ENCODE results near the gene LRRC36.

Gene LRRC36

DNA sequence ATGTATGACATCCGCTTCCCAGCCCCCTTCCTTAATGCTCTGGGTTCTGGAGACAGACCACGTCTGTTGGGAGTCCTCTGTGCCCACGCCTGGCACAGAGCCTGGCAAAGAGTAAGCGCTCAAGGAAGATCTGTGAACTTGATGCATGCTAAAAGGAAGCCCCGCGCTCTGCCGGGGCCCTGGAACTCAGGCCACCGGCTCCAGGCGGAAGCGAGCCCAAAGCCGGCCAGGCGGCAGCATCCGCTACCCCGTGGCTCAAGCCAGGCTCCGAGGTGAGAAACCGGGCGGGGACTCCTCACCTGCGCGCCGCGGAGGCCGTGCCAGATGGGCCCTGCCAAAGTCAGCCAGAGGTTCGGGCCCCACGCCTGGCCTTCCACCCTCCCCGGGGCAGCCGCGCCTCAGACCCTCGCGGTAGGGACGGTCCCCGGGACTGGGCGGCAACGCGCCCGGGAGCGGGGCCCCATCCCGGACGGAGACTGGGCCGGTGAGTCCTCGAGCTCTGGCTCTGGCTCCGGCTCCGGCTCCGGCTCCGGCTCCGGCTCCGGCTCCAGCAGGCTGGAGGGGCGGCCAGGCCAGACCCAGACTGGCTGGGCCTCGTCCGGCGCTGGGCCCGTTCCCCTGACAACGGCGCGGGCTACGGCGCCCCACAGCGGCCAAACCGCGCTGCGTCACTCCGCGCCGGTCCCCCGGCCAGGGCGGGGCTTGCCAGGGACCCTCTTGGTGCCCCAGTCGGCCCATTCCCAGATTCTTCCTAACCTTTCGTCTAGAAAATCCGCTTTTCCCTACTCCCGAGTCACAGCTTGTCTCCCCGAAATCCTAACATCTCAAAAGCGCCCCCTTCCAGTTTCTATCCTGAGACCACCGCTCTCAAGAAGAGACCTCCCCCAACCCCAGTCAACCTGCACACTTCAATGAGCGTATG lies 89.5 kb downstream of the LRRC36 start, which contains the start of gene ZDHHC1 (continued):
- TF ChIP-seq ZBTB8A (tag by site-specific recombination; IDR thresholded peaks at IDR 0.05) = peak; percentile 47; the same call in 1 of the 2 replicates
- no peak for TF ChIP-seq ZNF292 (tag by site-specific recombination; IDR thresholded peaks at IDR 0.05; ENCODE audit: borderline replicate concordance, low read depth)
- no peak for TF ChIP-seq ZFHX2 (tag by site-specific recombination; conservative IDR thresholded peaks at IDR 0.05)
- no peak for TF ChIP-seq WT1 (tag by site-specific recombination; IDR thresholded peaks at IDR 0.05)
- TF ChIP-seq, protein P1, sequence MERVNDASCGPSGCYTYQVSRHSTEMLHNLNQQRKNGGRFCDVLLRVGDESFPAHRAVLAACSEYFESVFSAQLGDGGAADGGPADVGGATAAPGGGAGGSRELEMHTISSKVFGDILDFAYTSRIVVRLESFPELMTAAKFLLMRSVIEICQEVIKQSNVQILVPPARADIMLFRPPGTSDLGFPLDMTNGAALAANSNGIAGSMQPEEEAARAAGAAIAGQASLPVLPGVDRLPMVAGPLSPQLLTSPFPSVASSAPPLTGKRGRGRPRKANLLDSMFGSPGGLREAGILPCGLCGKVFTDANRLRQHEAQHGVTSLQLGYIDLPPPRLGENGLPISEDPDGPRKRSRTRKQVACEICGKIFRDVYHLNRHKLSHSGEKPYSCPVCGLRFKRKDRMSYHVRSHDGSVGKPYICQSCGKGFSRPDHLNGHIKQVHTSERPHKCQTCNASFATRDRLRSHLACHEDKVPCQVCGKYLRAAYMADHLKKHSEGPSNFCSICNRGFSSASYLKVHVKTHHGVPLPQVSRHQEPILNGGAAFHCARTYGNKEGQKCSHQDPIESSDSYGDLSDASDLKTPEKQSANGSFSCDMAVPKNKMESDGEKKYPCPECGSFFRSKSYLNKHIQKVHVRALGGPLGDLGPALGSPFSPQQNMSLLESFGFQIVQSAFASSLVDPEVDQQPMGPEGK (tag by site-specific recombination; IDR thresholded peaks at IDR 0.05) = peak; percentile 77
- no peak for TF ChIP-seq ZNF544 (tag by site-specific recombination; IDR thresholded peaks at IDR 0.05)
- TF ChIP-seq ZNF223 (tag by site-specific recombination; IDR thresholded peaks at IDR 0.05) = no peak
- TF ChIP-seq ZBTB48 (tag by site-specific recombination; IDR thresholded peaks at IDR 0.05) = peak; percentile 83
- 0 out of 2 replicates have a peak, but pooled peaks have one; percentile 75 for TF ChIP-seq ZFP69B (tag by site-specific recombination; IDR thresholded peaks at IDR 0.05)
- no peak for TF ChIP-seq ZNF394 (tag by site-specific recombination; IDR thresholded peaks at IDR 0.05; ENCODE audit: borderline replicate concordance)
- peak; percentile 50 for TF ChIP-seq KLF9 (tag by site-specific recombination; IDR thresholded peaks at IDR 0.05; ENCODE audit: low read depth)
- TF ChIP-seq, protein P2, sequence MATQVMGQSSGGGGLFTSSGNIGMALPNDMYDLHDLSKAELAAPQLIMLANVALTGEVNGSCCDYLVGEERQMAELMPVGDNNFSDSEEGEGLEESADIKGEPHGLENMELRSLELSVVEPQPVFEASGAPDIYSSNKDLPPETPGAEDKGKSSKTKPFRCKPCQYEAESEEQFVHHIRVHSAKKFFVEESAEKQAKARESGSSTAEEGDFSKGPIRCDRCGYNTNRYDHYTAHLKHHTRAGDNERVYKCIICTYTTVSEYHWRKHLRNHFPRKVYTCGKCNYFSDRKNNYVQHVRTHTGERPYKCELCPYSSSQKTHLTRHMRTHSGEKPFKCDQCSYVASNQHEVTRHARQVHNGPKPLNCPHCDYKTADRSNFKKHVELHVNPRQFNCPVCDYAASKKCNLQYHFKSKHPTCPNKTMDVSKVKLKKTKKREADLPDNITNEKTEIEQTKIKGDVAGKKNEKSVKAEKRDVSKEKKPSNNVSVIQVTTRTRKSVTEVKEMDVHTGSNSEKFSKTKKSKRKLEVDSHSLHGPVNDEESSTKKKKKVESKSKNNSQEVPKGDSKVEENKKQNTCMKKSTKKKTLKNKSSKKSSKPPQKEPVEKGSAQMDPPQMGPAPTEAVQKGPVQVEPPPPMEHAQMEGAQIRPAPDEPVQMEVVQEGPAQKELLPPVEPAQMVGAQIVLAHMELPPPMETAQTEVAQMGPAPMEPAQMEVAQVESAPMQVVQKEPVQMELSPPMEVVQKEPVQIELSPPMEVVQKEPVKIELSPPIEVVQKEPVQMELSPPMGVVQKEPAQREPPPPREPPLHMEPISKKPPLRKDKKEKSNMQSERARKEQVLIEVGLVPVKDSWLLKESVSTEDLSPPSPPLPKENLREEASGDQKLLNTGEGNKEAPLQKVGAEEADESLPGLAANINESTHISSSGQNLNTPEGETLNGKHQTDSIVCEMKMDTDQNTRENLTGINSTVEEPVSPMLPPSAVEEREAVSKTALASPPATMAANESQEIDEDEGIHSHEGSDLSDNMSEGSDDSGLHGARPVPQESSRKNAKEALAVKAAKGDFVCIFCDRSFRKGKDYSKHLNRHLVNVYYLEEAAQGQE (tag by site-specific recombination; IDR thresholded peaks at IDR 0.05) = 0 out of 2 replicates have a peak, but pooled peaks have one; percentile 18
- no peak for TF ChIP-seq KLF17 (tag by site-specific recombination; IDR thresholded peaks at IDR 0.05)
- peak; percentile 93 for TF ChIP-seq ZSCAN30 (tag by site-specific recombination; IDR thresholded peaks at IDR 0.05)
- TF ChIP-seq CTCF (tag by site-specific recombination; IDR thresholded peaks at IDR 0.05) = peak; percentile 80

DNA sequence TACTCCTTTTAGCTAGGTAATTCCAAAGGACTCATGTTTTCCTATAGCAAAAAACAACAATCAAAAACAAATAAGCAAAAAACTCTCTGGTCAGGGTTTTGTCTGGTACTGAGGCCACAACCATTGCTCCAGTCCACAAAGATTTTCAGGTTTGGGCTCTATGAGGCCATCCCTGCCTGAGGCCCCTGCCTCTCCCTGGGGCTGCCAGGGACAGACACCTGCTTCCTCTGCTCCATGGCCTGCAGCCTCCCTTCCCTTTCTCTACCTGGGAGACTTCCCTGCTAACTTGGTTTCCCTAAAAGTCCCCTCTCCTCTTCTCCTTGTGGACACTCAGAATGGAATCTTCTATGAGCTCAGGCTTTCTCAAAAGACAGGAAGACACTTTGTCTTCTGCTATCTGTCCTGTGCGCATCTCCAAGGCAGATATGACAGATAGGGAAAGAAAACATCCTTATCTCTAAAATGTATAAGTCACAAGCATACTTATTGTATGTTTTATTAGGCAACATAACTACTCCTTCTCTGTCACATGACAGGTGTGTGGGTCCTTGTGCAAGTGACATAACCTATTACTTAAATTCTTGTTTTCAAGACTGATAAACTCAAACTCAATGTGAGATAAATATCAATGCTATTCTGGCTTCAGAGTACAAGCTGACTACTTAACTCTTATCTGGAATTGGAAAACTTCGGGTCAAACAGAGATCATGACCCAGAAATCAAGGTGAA lies 90.9 kb downstream of the LRRC36 start:
- Histone ChIP-seq H3K27ac (ENCODE audit: extremely low read depth, low read depth, low read length) (no peak overlapping the region), H3K9me3 (ENCODE audit: control insufficient read depth, insufficient read depth, low read depth, low read length) (no peaks in the 10 kb centered on the region), H3K36me3 (ENCODE audit: control insufficient read depth in 2 of 2, insufficient read depth in 1 of 2, low read length in 2 of 2) (no peaks in the 10 kb centered on the region), H3K4me1 (ENCODE audit: control insufficient read depth, insufficient read depth, low read length) (peaks cover 3% of the 10 kb centered on the region; the same call in 1 of the 2 replicates), H3K4me3 (ENCODE audit: low read depth, low read length) (no peak overlapping the region)
- POLR2A ChIA-PET = interaction anchor here (1.1 kb wide), 1 partner anchor 32 kb away, joined by 3 read pairs; no protein-coding TSS in a partner anchor
- CTCF ChIA-PET = interaction anchor here (0.5 to 2.0 kb wide), 20 partner anchors 8 to 682 kb away, joined by 3 to 21 read pairs (median 3); partner anchors contain the start of gene HSD11B2
- TF ChIP-seq ZNF335 (tag by site-specific recombination; conservative IDR thresholded peaks at IDR 0.05) (peak; percentile 42), ZNF837 (tag by site-specific recombination; IDR thresholded peaks at IDR 0.05) (no peak), ZNF488 (tag by site-specific recombination; IDR thresholded peaks at IDR 0.05) (no peak)
